Thoracic aorta (tissue), 2 donors: ENCODE measurements around the gene TOP2B. TPM values are rescaled to one million over a fixed set of nuclear protein-coding genes. Genes with fewer than 3 reads are reported as not detected.
A peak's percentile ranks its signal among the peaks of the same experiment; 100 is the strongest.

Experiments used
- ATAC-seq: fragments of 150-250 bp; one replicate; pipeline ENCODE4 v1.8.0; 2017; ENCODE audit warnings: low read depth; ENCODE audit not compliant: insufficient number of reproducible peaks, low FRiP score
- DNase-seq: peaks from one replicate; pipeline ENCODE4 v3.0.0-alpha.2; 2020; ENCODE audit warnings: low spot score
- H3K27ac ChIP-seq, 2 donors: fragments of 200-600 bp; sonication (generic); 1 replicate in 1 of 2; 2 replicates in 1 of 2; pipeline ENCODE4 v1.5.1; 2016; ENCODE audit warnings: mild to moderate bottlenecking in 2 of 2, moderate library complexity in 2 of 2
- H3K27me3 ChIP-seq: fragments of 200-600 bp; sonication (generic); replicated peaks from 2 replicates; pipeline ENCODE4 v1.6.0; 2016; ENCODE audit warnings: mild to moderate bottlenecking; ENCODE audit not compliant: insufficient read depth
- H3K36me3 ChIP-seq: fragments of 200-600 bp; sonication (generic); one replicate; pipeline ENCODE4 v1.5.1; 2016
- H3K4me1 ChIP-seq, 2 donors: fragments of 200-600 bp; sonication (generic); 1 replicate in 1 of 2; 2 replicates in 1 of 2; pipeline versions ENCODE4 v1.5.1 to v1.6.0; 2016; ENCODE audit warnings: low read depth in 2 of 2, mild to moderate bottlenecking in 1 of 2; ENCODE audit not compliant: control insufficient read depth in 1 of 2
- H3K4me3 ChIP-seq: fragments of 200-600 bp; sonication (generic); 2 replicates; pipeline ENCODE4 v1.5.1; 2016; ENCODE audit warnings: mild to moderate bottlenecking
- H3K9me3 ChIP-seq: fragments of 200-600 bp; sonication (generic); 2 replicates; pipeline ENCODE4 v1.5.1; 2016
- total RNA-seq, 2 donors: library from RNA; depleted of rRNA; stranded (reverse); fragments of >200 nt; gene quantifications; one replicate each; pipeline versions ENCODE4 v1.1.0 to v1.2.3, GENCODE V29; 2016
- TF ChIP-seq, protein P1 (sequence below): fragments of 200-600 bp; sonication (generic); IDR thresholded peaks from one replicate; pipeline ENCODE4 v1.5.1; 2019; ENCODE audit warnings: antibody characterized with exemption

TOP2B gene
- total RNA-seq, 2 donors from 2014 or later = 78.9 to 92.0 TPM

DNA sequence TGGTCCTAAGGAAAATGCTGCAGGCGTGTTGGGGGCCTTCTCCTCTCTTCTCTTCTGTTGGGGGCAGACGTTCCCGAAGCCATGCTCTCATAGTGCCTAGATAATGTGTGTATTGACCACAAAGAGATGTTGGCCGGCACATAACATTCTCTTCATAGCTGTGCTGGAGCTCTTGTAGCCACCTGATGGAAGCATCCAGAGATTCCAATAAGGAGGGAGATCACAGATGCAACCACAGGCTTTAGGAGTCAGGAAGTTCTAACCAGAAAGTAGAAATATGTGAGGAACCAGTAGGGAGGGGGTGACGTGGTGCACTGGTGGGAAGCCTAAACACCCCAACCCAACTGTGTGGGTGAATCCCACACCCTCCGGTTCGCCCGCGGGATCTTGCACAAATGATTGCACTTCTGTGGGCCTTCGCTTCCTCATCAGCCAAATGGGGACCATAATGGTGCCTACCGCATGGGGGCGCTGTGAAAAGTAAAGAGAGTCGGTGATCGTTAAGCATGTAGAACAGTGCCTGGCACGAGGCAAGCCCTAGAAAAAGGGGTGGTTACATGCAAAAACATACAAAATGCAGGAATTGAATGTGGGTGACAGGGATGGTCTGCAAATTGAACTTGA, 87.8 kb downstream of the TOP2B start:
- no peaks in the 10 kb centered on the region for H3K9me3 ChIP-seq
- no peak overlapping the region for H3K4me3 ChIP-seq
- no peak for ATAC-seq
- peaks cover 4 to 12% of the 10 kb centered on the region in 2 donors for H3K4me1 ChIP-seq
- DNase-seq = no peak
- no peaks in the 10 kb centered on the region for H3K36me3 ChIP-seq
- TF ChIP-seq, protein P1, sequence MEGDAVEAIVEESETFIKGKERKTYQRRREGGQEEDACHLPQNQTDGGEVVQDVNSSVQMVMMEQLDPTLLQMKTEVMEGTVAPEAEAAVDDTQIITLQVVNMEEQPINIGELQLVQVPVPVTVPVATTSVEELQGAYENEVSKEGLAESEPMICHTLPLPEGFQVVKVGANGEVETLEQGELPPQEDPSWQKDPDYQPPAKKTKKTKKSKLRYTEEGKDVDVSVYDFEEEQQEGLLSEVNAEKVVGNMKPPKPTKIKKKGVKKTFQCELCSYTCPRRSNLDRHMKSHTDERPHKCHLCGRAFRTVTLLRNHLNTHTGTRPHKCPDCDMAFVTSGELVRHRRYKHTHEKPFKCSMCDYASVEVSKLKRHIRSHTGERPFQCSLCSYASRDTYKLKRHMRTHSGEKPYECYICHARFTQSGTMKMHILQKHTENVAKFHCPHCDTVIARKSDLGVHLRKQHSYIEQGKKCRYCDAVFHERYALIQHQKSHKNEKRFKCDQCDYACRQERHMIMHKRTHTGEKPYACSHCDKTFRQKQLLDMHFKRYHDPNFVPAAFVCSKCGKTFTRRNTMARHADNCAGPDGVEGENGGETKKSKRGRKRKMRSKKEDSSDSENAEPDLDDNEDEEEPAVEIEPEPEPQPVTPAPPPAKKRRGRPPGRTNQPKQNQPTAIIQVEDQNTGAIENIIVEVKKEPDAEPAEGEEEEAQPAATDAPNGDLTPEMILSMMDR = no peak
- H3K27me3 ChIP-seq = no peaks in the 10 kb centered on the region
- no peak overlapping the region for H3K27ac ChIP-seq

DNA sequence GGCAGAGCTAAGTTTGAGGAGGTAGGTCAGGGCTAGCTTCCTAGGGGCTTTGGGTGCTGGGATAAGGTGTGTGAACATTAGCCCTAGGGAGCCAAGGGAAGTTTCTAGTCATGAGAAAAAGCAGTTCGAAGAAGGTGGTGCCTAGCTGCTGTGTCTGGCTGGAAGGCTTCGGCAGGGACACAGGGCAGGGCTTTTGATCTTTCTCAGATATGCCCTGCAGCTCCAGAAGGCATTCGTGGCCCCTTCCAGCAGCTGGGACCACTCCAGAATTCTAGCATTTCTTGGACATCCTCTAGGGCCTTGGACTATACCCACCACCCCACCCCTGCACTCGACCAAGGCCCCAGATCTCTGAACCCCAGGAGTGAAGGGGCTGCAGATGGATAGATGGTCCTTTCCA, 88.6 kb downstream of the TOP2B start:
- TF ChIP-seq, protein P1 = no peak
- Histone ChIP-seq H3K36me3 (no peaks in the 10 kb centered on the region), H3K27ac (no peak overlapping the region), H3K27me3 (no peaks in the 10 kb centered on the region), H3K4me3 (no peak overlapping the region), H3K4me1 (peaks cover 4 to 12% of the 10 kb centered on the region in 2 donors), H3K9me3 (no peaks in the 10 kb centered on the region)
- ATAC-seq = no peak
- DNase-seq = no peak

DNA sequence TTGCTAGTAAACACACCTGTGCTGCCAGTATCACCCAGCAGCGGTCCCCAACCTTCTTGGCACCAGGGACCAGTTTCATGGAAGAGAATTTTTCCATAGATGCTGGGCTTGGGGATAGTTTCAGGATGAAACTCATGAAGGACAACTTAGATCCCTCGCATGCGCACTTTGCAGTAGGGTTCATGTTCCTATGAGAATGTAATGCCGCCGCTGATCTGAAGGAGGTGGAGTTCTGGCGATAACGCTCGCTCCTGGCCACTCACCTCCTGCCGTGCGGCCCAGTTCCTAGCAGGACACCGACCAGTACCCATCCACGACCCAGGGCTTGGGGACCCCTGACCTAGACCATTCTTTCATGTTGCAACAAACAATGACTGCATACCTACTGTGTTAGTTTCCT, 89.7 kb downstream of the TOP2B start:
- H3K9me3 ChIP-seq = no peaks in the 10 kb centered on the region
- H3K27ac ChIP-seq = no peak overlapping the region
- H3K27me3 ChIP-seq = no peaks in the 10 kb centered on the region
- TF ChIP-seq, protein P1 = no peak
- H3K4me3 ChIP-seq = no peak overlapping the region
- H3K36me3 ChIP-seq = no peaks in the 10 kb centered on the region
- ATAC-seq (no peak), DNase-seq (no peak)
- peaks cover 4 to 12% of the 10 kb centered on the region in 2 donors for H3K4me1 ChIP-seq

DNA sequence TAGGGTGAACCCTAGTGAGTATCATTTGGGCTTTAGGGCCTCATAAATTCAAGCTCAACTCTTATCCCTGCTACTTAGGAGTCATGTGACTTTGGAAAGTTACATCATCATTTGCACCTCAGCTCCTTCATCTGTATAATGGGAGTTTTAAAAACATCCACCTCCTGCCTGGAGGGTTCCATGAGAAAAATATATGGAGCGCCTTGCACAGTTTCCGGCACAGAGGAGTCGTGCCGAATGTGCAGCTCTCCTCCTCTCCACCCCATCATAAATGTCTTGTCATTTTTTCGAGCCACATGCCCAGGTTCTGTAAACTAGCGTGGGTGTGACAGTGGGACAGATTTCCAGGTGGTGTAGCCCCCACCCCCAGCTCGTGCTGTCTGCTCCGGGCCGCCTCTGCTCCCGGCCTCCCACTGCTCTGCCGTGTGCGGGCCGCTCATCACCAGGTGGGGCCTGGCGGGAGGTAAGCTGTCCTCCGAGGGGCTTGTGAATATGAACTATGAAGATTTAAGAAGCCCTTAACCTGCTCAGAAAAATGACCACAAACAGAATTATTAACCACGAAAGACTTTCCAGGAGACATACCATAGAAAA, 90.4 kb downstream of the TOP2B start:
- Histone ChIP-seq H3K27me3 (no peaks in the 10 kb centered on the region), H3K9me3 (no peaks in the 10 kb centered on the region), H3K36me3 (no peaks in the 10 kb centered on the region), H3K27ac (no peak overlapping the region), H3K4me1 (peaks cover 4 to 12% of the 10 kb centered on the region in 2 donors), H3K4me3 (no peak overlapping the region)
- TF ChIP-seq, protein P1 = no peak
- no peak for DNase-seq
- no peak for ATAC-seq

DNA sequence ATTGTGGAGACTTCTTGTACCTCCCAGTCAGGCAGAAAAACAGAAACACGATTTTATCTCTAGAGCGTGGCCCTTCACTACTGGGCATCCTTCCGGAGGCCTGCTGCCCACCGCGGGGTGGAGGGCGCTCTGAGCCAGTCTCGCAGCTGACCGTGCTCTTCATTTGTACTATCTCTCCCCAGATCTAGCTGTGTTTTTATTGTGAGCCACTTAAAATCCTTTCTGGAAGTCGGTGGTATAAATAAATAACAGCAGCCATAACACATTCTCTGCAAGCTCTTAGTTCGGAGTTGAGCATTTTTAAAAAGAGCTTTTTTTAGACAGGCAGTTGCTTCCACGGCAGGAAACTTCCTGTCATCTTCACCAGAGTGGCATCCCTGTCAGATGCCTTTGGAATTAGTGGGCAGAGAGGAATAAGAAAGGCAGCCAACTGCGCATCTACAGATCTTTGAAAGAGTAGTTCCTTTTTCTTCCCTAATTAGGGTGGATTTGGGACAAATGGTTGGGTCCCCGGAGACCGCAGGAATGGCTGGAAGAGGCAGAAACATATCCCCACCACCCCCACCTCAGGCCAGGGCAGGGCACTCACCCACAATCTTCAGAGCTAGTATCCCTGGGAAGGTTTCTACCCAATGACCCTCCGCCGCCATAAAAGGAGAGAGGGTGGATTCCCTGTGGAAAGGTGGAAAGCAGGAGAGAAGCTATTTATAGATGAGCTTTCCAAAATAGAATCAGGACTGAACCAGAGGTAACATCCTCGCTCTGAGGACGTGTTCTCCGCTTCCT, 91.1 kb downstream of the TOP2B start:
- Histone ChIP-seq H3K9me3 (no peaks in the 10 kb centered on the region), H3K4me3 (no peak overlapping the region), H3K4me1 (peaks cover 4 to 12% of the 10 kb centered on the region in 2 donors), H3K27me3 (no peaks in the 10 kb centered on the region), H3K27ac (peak overlapping the region in 1 of 2 donors; percentile 6), H3K36me3 (no peaks in the 10 kb centered on the region)
- DNase-seq (no peak), ATAC-seq (no peak)
- TF ChIP-seq, protein P1 = no peak
